Astrocyte of the cerebellum (primary cell): ENCODE results near the gene LRRC27.

Experiments
- DNase-seq: peaks from one replicate; pipeline ENCODE4 v3.0.0-alpha.2; 2011; ENCODE audit warnings: low read depth
- H3K4me3 ChIP-seq: 2 replicates; pipeline ENCODE4 v1.5.1; 2011; ENCODE audit warnings: mild to moderate bottlenecking, low read depth, low read length, moderate library complexity
- in situ Hi-C: cut with HindIII; loops from 2 replicates; pipeline ENCODE4 v1.10.0; 2017; ENCODE audit warnings: low sequenced_read_pairs
- TF ChIP-seq, protein P1 (sequence below): IDR thresholded peaks from 2 replicates; pipeline ENCODE4 v1.5.1; 2012; ENCODE audit warnings: low read length, low read depth, moderate library complexity, mild to moderate bottlenecking; ENCODE audit errors: missing control alignments

The LRRC27 gene

DNA sequence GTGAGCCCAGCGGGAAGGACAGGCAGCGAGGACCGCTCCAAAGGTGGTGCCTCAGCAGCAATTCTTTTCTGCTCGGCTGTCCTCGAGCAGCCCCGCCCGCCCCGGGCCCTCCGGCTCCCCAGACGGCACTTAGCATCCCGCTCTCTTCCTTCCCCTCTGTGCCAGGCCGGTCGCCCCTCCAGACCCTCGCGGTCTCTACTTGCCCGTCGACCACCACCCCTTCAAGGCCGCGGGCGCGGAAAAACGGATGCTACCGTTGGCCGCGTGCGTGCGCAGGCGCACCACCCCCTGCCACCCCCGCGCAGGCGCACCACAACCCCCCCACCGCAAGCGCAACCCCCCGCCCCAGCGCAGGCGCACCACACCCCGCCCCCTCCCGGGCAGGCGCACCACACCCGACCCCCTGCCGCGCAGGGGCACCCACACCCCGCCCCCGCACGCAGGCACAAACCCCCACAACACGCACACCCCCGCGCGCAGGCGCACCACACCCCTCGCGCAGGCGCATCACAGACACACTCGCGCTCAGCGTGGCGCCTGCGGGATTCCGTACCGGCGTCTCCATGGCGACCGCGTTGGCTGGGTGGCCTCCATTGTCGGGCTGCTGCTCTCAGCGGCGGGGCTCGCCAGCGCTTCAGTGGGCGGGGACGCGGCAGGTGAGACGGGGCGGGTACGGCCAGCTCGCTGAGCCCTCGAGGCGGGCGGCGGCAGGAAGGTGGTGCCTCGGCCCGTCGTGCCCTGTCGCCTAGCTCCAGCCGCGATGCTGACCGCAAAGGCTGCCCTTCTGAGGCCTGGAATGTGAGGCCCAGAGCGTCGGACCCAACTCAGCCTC, at the start of gene LRRC27:
LRRC27 (plus strand) TSS at position 593 of the 832 bp plus-strand sequence. CDS start 1,332 bp downstream, outside the sequence.
- in situ Hi-C loops: no loop called here
- peak within 1 kb of the TSS; percentile 97 for H3K4me3 ChIP-seq
- peak; percentile 86 for DNase-seq
- TF ChIP-seq, protein P1, sequence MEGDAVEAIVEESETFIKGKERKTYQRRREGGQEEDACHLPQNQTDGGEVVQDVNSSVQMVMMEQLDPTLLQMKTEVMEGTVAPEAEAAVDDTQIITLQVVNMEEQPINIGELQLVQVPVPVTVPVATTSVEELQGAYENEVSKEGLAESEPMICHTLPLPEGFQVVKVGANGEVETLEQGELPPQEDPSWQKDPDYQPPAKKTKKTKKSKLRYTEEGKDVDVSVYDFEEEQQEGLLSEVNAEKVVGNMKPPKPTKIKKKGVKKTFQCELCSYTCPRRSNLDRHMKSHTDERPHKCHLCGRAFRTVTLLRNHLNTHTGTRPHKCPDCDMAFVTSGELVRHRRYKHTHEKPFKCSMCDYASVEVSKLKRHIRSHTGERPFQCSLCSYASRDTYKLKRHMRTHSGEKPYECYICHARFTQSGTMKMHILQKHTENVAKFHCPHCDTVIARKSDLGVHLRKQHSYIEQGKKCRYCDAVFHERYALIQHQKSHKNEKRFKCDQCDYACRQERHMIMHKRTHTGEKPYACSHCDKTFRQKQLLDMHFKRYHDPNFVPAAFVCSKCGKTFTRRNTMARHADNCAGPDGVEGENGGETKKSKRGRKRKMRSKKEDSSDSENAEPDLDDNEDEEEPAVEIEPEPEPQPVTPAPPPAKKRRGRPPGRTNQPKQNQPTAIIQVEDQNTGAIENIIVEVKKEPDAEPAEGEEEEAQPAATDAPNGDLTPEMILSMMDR: no peak

DNA sequence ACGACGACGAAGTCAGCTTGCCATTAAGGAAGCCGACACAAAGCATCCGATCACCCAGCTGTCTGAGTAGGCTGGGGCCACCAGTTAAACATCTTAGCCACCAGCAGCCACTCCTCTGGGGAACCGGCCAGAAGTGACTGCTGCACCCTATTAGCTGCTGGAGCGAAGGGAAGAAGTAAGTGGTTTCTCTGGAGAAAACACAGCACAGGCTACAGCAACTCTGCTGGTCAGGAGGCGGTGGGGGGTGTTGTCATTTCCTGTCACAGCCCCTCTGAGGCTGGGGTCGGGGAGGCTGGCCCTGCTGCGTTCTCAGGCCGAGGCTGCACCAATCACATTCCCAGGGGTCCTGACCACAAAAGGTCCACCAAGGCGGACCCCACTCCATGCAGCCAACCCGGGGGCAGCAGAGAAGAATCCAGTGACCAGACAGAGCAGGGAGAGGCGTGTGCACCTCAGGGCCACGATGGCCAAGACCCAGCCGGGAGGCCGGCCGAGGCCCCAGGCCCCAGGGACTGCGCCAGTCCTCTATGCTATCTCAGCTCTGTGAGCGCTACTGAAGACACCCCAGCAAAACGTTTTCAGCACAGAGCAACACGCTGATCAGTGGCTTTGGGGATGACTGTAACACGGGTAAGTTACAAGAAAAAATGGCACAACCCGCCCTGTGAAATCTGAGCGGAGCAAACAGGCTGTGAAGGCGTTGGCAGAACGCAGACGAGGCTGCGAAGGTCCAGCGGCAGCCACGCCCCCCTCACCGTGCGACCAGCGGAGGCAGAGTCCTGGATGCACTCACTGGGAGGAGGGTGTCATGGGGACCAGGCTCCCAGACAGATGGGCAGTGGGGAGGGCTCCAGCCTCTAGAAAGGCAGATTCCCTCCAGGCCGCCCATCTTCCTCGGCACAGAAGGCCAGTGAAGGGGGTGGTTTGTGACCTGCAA, 49.1 kb upstream of the LRRC27 start:
- in situ Hi-C loops: no loop called here
- no peak for DNase-seq
- TF ChIP-seq, protein P1: no peak
- no peak overlapping the region for H3K4me3 ChIP-seq

DNA sequence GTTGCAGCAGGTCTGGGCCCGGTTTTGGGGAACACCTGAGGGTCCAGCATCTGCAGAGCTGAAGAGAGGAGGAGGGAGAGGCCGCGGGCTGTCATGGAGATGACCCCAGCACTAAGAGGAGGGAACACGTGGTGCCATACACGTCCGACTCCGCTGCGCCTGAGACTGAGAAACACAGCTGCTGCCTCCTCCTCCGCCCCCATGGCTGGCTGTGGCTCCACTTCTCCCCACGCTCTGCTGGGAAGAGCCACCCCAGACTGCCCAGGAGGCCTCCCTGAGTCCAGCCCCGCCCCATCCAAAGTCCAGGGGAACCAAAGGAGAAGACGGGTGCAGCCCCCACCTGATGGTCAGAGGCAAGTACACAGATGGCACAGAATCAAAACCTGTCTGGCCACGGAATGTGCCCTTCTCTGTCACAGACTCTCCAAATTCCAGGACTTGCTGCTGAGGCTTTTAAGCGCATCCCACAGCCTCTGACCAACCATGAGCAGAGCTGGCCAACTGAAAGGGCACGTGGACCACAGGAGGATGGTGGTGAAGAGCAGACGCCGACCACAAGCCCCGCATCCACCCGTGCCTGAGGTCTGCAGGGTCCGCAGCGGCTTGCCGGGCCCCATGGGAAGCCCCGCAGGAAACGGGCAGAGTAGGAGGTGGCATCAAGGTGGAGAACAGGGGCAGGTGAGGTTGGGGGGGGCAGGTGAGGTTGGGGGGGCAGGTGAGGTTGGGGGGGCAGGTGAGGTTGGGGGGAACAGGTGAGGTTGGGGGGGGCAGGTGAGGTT, 48.2 kb upstream of the LRRC27 start:
- TF ChIP-seq, protein P1: no peak
- no peak for DNase-seq
- in situ Hi-C loops: no loop called here
- H3K4me3 ChIP-seq: no peak overlapping the region

DNA sequence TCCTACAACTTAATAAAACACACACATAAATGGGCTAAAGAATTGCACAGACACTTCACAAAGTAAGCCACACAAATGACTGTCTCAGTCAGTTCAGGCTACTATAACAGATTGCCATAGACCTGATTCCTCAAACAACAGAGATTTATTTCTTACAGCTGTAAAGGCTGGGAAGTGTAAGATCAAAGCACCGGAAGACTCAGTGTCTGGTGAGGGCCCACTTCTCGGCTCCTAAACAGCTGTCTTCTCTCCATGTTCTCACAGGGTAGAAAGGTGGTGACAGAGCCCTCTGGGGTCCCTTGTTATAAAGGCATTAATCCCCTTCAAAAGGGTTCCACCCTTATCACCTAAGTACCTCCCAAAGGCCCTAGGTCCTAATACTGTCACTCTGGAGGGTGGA, 42.6 kb upstream of the LRRC27 start:
- H3K4me3 ChIP-seq: no peak overlapping the region
- in situ Hi-C loops: no loop called here
- DNase-seq: no peak
- TF ChIP-seq, protein P1: no peak

DNA sequence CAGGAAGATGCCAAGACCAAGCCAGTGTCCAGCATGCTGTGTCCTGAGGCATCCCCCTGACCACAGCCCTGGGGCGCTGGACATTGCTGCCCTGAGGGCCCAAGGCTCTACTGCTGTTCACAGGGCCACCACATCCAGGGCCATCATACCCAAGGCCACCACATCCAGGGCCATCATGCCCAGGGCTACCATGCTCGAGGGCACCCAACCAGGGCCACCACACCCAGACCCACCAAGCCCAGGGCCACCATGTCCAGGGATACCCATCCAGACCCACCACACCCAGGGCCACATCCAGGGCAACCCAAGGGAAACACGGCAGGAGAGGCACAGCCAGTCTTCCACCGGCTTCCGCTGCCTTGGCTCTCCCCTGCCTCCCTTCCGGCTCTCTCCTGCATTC, 41.4 kb upstream of the LRRC27 start:
- TF ChIP-seq, protein P1: no peak
- in situ Hi-C loops: no loop called here
- no peak overlapping the region for H3K4me3 ChIP-seq
- no peak for DNase-seq

DNA sequence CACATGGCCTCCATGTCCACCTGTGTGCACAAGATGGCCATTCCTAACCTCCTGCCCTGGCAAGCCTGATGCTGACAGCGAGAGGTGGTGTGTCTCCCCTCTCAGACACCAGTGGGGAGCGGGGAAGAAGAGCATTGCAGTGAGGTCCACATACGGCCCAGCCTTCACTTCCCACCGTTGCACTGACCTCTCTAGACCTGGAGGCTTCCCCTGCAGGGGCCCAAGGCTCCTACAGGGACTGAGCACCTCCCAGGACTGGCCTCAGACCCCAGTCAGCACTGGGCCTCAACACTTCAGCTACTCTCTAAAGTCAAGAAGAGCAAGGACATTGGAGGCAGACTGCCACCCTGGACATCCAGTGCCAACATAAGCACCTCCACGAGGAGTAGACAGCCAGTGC, 40.2 kb upstream of the LRRC27 start:
- H3K4me3 ChIP-seq: no peak overlapping the region
- no peak for DNase-seq
- TF ChIP-seq, protein P1: no peak
- in situ Hi-C loops: no loop called here
